ENCODE data around the gene HMCN2.
"Not testable (repeated sequence)": the region's sequence is repeated elsewhere in the genome, so short reads cannot be mapped to it uniquely, and the experiment has no call there.

Gene HMCN2

DNA sequence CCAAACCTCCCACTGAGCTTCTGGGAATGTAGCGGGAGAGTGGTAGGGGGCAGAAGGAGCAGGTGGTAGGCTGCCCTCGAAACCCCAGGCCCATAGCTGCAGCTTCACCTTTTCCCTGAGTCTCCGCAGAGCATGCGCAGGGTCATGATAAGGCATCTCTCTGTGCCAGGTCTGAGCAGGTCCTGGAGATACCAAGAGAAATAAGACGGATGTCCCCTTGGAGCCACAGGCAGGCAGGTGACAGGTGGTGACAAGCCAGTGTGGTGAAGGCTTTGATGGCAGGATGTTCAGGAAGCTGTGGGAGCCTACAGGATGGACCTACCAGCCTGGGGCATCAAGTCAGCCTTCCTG is 68.1 kb downstream of the HMCN2 start:
- DNase-seq = no peak

DNA sequence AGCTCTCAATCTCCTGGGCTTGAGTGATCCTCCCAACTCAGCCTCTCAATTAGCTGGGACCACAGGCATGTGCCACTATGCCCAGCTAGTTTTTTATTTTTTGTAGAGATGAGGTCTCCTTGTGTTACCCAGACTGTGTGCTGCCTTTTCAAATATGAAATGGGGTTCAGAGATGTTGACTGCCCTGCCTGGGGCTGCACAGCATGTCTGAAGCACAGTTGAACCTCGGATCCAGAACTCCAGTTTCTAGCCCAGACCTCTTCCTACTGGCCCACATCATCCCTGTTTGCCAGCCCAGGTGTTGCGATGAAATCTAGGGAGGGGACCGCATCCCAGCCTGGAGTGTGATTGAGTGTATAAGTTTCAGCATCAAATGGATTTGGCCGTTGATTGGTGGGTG is 69.4 kb downstream of the HMCN2 start:
- DNase-seq = no peak

DNA sequence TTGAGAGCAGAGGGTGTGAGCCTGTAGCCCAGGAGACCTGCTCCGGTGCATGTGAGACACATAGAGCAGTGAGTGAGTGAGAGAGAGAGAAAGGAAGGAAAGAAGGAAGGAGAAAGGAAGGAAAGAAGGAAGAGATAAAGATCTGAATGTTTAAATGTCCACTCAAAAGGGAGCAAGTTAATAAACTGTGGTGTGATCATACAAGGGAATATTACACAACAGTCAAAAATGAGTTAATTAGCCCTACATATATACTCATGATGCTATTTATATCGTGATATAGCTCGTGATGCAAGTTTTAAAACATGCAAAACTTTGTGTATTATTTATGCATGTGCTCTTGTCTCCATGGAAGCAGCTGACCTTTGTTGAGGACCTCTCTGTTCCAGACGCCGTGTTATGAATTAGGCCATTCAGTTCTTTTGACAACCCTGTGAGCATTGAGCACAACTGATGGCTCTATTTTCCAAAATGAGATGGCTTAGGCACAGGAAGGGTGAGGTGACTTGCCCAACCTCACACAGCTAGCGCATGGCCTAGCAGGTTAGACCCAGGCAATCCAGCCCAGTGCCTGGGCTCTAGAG is 70.6 kb downstream of the HMCN2 start:
- DNase-seq = no peak

DNA sequence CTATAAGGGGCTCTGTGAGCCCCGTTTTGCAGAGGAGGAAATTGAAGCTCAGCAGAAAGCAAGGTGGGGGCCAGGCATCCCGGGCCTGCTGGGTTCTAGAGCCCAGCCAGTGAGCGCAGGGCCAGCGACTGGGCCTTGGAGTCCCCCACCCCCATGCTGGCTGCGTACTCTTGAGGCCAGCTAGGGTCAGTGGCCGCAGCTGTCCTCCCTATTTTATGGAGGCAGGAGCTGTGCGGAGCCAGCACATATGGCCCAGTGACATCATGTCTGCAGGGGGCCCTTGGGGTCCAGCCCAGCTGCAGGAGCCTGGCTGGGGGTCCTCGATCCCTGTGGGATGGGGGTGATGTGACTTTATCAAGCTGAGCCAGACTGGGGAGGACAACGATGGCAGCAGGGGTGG is 71.3 kb downstream of the HMCN2 start:
- no peak for DNase-seq

DNA sequence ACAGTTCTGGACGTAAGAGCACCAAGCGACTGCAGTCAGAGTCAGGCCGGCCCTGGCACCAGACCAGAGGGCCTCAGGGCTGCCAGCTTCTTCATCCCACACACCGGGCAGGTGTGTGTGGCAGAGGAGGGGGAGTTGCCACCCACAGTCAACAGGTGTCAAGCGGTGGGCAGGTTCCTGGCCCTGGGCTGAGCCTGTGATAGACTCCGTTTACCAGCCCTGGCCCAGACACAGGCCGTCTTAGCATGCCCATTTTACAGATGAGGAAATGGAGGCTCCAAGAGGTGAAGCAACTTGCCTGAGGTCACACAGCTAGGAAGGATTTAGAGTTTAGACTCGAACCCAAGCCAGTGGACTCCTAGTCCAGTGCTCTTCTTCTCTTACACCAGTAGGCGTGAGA is 71.8 kb downstream of the HMCN2 start:
- DNase-seq = no peak

DNA sequence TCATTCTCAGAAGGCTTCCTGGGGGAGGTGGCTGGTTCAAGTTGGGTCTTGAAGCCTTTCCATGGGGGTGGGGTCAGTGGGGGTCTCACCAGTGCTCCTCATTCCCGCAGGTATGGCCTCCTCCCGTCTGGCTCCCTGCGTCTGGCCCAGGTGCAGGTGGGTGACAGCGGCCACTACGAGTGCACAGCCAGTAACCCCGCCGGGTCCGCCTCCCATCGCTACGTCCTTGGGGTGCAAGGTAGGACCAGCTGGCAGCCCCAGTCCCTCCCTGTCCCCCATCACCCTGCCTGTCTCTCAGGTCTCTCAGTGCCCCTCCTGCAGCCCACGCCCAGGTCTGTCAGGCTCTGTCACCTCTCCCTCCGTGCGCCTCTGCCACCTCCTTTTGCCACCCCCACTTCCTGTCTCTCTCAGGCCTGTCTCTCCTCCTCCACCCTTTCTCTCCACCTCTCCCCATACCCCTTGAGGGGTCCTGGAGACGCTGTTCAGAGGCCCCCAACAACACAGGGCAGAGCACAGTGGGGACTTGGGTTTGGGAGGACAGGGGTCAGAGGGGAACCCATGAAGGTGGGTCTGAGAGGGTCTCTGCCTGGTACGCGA is 72.3 kb downstream of the HMCN2 start:
- DNase-seq = no peak

DNA sequence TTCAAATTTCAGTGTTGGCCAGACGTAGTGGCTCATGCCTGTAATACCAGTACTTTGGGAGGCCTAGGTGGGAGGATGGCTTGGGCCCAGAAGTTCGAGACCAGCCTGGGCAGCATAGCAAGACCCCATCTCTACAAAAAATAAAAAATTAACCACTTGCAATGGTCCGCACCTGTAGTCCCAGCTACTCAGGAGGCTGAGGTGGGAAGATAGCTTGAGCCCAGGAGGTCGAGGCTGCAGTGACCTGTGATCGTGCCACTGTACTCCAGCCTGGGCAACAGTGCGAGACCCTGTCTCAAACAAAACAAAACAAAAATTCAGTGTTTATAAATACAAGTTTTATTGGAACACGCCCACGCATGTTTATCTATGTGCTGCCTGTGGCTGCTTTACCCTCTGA is 73.3 kb downstream of the HMCN2 start:
- DNase-seq = not testable (repeated sequence)

DNA sequence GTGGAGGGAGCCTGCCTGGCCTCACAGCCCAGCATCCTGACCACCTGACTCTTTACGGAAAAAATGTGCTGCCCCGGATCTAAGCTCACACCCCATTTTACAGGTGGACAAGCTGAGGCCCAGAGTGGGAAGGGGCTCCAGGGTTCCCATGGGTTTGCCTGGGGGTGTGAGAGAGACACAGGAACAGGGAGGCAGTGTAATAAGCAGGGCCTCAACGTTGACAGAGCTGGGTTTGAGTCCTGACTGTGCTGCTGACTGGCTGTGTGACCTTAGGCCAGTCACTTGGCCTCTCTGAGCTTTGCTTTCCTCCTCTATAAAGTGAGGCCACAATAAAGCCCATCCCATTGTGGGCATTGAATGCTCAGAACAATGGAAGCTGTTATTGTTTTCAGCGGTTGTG is 73.7 kb downstream of the HMCN2 start:
- DNase-seq = no peak

DNA sequence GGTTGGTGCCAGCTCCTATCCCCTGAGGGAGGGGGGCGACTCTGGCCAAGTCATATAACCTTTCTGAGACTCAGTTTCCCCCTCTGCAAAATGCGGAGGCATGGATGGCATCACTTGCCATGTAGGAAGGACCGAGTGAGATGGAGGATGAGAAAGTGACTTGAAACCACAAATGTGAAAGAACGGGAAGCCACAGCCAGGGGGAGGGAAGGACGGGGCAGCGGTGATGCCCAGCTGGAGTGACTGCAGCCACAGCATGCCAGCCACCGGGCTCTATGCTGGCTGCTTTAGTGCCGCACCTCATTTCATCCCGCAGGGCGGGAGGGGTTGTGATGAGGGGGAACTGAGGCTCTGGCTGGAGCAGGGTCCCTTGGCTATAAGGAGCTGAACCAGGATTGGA is 74.5 kb downstream of the HMCN2 start:
- no peak for DNase-seq

DNA sequence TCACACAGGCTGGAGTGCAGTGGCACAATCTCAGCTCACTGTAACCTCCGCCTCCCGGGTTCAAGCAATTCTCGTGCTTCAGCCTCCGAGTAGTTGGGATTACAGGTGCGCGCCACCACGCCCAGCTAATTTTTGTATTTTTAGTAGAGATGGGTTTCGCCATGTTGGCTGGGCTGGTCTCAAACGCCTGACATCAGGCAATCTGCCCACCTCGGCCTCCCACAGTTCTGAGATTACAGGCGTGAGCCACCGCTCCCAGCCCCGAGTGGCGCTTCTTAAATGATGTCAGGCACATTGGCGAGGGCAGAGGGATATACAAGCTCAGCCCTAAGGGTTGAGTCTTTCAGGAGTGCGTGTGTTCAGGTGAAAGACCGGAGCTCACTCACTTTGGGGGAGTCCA is 75.0 kb downstream of the HMCN2 start:
- DNase-seq = not testable (repeated sequence)

DNA sequence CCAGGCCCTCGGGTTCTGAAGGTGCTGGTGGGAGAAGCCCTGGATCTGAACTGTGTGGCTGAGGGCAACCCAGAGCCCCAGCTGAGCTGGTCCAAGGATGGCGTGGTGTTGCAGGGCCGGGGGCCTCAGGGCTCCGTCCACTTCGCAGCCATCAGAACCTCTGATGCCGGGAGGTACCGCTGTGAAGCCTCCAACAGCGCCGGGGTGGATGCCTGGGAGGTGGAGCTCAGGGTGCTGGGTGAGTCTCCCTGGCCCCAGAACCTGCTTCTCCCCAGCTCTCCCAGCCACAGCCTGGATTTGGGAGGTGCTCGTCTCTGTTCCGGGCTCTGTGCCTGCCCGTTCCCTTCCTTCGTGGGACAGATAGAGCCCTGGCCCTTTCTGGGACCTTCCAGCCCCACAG is 75.6 kb downstream of the HMCN2 start:
- no peak for DNase-seq

DNA sequence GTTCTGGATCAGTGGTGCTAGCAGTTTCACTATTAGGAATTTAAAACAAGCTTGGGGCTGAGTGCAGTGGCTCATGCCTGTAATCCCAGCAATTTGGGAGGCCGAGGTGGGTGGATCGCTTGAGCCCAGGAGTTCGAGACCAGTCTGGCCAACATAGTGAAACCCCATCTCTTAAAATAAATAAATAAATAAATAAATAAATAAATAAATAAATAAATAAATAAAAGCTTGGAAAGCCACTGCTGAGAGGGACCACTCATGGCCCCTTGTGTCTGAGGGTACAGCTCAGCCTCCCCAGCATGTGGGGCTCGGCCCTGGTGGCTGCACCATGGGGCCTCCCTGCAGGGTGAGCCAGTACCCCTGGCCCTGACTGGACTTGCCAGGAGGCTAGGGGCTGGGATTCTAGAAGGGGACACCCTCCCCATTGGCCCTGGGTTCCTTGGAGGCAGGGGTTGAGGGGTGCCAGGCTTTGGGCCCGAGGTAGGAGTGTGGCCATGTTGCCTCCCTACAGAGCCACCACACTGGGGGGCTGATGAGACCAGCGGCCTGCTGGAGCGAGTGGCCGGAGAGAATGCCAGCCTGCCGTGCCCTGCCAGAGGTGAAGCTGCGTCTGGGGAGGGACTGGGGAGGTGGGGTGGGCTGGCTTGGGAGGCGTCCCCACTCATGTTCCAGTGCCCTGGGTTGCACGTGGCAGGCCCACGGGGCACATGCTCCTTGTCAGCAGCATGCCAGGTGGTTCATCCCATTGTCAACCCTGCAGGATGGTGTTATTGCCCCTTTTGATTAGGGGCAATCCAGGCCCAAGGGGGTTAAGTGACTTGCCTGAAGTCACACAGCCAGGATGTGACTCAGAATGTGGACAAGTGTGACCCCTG is 76.5 kb downstream of the HMCN2 start:
- DNase-seq = no peak

DNA sequence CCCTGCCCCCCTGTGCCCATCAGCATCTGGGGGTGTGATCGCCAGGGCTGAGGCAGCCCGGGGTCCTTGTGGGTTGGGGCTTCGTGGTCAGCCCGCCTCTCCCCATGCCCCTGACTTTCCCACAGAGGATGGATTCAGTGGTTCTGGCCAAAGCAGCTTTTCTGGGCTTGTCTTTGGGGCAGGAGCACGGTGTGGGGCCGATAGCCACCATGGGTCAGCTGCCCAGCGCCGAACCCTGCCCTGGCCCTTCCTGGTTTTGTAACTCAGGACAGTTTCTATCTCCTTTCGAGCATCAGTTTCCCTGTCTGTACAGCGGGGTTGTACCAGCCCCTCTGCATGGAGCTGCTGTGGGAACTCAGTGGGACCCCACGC is 77.1 kb downstream of the HMCN2 start:
- no peak for DNase-seq

DNA sequence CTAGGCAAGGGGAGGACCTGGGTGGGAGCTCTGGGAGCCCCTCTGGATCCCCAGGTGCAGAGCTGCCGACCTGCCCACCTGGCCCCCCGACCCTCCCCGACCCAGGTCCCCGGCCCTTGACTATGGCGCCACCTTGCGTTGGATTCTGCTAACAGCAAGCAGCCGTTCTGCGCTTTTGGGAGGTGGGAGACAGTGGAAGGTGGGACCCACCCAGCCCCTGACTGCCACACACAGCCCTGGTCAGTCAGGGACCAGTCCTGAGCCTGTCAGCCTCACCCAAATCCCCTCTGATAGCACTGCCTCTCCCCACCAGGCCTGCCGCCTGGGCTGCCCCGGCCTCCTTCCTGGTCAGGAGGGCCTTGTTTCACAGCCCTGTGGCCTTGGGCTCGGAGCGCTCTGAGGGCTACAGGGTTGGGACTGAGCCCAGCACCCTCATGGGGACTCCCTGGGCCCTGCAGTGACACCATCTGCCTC is 77.9 kb downstream of the HMCN2 start:
- DNase-seq = no peak

DNA sequence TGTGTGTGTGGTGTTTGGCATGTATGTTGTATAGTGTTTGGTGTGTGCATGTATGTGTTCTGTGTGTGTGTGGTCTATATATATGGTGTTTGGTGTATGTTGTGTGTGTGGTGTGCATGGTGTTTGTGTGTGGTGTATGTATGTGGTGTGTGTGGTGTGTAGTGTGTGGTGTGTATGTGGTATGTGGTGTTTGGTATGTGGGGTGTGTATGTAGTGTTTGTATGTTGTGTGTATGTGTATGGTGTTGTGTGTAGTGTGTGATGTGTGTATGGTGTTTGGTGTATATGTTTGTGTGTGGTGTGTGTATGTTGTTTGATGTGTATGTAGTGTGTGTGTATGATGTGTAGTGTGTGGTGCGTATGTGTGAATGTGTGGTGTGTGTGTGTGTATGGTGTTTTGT is 78.8 kb downstream of the HMCN2 start:
- no peak for DNase-seq

DNA sequence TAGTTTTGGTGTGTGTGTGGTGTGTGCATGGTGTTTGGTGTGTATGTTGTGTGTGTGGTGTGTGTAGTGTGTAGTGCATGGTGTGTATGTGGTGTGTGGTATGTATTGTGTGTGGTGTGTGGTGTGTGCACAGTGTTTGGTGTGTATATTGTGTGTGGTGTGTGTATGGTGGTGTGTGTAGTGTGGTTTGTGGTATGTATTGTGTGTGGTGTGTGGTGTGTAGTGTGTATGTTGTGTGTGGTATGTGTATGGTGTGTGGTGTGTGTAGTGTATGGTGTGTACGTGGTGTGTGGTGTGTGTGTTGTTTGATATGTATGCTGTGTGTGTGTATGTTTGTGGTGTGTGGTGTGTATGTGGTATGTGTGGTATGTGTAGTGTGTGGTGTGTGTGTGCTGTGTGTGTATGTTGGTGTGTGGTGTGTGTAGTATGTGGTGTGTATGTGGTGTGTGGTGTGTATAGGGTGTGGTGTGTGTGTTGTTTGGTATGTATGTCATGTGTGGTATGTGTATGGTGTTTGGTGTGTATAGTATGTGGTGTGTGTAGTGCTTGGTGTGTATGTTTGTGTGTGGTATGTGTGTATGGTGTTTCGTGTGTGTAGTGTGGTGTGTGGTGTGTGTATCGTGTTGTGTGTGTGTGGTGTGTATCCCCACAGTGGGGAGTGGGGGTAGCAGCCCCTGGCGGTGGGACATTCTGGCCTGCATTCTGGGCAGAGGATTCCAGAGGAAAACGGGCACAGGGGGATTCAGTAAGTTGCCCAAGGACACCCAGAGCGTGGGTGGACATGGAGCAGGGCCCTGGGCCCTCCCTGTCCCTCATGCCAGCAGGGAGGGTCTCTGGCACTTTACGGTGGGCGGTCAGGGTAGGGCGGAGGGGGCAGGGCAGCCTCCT is 79.7 kb downstream of the HMCN2 start:
- DNase-seq = no peak

DNA sequence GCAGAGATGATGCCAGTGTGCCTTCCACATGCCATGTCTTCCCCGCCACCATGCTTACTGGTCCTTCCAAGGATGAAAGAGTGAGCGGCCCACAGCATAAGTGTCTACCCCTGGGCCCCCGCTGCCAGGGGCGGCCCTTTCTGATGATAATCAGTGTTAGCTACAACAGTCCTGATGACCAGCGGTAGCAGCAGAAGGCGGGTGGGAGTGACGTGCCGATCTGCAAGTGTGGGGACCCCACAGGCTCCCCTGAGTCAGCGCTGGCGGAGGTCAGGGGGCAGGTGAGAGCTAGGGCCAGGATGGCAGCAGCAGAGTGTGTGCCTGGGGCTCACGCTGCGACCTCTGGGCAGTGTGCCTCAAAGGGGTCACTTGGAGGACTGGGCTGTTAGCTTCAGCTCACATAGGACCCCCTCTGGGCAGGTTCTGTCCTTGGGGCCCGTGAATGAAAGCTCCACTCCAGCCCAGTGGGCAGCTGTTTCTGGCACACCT is 80.4 kb downstream of the HMCN2 start:
- no peak for DNase-seq

DNA sequence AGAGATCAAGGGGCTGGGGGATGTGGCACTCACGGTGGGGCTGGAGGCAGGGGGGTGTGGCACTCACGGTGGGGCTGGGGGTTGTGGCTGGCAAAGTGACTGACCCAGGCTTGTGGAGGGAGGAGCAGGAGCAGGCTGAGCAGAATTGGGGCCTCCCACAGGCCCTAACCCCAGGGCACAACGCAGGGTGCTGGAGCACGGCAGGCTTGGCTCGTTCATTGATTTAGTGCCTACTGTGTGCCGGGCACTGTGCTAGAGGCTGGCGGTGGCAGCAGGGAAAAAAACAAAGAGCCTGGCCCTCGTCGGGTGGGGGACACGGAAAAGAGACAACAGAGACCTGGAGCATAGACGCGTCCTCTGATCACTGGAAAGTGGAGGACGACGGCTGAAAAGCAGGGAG is 80.9 kb downstream of the HMCN2 start:
- DNase-seq = no peak

DNA sequence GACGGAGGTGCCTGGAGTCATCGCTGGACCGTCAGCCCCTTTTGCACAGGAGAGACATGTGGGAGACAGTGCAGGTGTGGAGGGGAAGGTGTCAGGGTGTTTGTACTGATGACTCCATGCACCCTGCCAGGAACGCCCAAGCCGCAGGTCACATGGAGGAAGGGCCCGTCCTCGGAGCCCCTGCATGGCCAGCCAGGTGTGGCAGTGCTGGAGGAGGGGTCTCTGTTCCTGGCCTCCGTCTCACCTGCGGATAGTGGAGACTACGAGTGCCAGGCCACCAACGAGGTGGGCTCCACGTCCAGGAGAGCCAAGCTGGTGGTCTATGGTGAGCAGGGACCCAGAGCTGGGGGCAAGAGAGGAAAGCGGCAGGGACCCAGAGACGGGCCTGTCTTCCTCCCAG is 81.5 kb downstream of the HMCN2 start:
- DNase-seq = no peak

DNA sequence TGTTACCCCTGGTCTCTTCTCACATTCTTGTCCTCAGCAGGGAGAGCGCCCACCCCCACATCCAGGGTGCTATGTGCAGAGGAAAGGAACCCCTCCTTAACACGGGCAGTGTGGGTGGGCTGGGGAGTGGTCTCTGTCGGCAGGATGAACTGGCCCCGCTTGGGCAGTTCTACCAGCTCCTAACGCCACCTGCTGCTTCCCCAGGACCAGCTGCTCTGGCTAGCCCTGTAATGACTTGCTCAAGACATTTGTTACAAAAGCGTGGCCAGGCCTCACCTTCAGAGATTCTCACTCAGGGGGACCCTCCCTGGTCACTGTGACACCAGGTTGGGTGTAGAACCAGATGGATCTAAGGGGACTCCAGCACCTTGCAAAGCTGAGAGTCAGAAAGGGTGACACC is 82.4 kb downstream of the HMCN2 start:
- DNase-seq = no peak

DNA sequence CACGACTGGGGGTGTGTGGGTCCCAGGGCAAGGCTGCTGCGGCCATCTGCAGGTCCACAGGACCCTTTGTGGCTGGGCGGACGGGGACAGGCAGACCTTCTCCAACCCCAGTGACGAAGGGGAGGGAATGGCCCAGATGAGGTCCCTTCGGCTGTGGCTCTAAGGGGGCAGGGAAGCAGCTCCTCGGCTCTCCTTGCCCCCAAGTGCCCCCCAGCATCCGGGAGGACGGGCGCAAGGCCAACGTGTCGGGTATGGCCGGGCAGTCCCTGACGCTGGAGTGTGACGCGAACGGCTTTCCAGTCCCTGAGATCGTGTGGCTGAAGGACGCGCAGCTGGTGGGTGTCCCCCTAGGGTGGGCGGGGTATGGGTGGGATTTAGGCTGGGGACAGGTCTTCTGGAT is 82.8 kb downstream of the HMCN2 start:
- no peak for DNase-seq

DNA sequence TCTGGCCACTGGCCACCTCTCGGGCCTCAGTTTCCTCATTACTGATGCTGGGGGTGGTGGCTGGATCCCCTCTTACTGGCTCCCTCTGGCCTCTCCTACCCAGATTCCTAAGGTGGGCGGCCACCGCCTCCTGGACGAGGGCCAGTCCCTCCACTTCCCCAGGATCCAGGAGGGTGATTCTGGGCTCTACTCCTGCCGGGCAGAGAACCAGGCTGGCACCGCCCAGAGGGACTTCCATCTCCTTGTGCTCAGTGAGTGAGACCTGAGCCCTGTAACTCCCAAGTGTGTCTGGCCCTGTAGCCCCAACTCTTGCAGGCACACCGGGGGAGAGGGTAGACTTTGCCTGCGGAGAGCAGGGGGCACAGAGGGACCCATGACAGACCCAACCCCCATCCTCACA is 83.3 kb downstream of the HMCN2 start:
- DNase-seq = no peak

DNA sequence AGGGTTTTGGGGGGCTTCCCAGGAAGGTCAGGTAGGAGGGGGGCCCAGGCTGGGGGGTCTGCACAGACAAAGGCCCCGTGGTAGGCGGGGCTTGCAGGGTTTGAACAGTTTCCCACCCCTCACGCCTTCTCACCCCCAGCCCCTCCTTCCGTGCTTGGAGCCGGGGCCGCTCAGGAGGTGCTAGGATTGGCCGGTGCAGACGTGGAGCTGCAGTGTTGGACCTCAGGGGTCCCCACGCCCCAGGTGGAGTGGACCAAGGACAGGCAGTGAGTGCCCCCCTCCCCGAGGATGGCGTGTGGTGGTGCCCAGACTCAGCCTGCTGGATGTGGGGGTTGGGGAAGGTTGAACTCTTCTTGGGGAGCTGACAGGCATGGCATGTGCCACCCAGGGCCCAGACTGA is 83.8 kb downstream of the HMCN2 start:
- DNase-seq = no peak
